Measurements from ENCODE around the gene ANAPC13. TPM values are rescaled to one million over a fixed set of nuclear protein-coding genes. Genes with fewer than 3 reads are reported as not detected.
A peak's percentile ranks its signal among the peaks of the same experiment; 100 is the strongest.

The ANAPC13 gene
- total RNA-seq, 1 donor from 2014 or later = 58.1 TPM

DNA sequence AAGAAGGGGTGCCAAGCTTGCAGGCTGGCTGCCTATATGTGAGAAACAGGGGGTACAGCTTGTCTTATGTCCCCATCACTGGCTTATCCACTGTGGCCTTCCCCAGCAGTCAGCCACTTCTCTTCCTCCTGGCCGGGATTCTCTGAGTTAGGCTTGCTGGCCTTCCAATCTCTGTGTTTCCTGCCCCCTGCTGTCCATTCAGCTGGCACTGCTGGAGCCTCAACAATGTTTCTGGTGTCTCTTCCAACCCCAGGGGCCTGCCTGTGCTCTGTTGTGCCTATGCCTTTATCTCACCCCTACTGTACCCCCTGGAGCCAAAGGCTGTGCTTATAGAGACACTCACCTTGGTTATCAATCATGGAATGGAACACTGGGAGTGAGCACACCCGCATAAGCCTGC is 36.5 kb downstream of the ANAPC13 start:
- H3K36me3 ChIP-seq = no peaks in the 10 kb centered on the region
- TF ChIP-seq CTCF (IDR thresholded peaks at IDR 0.05) = peak; percentile 41
- H3K4me1 ChIP-seq = peaks cover 24% of the 10 kb centered on the region
- no peak overlapping the region for H3K4me3 ChIP-seq
- no peak for DNase-seq
- H3K27me3 ChIP-seq = no peaks in the 10 kb centered on the region
- peak; percentile 36 for ATAC-seq
- intact Hi-C loops (cut with DNase I) = no loop called here
- no peaks in the 10 kb centered on the region for H3K9me3 ChIP-seq
- H3K27ac ChIP-seq = no peak overlapping the region

DNA sequence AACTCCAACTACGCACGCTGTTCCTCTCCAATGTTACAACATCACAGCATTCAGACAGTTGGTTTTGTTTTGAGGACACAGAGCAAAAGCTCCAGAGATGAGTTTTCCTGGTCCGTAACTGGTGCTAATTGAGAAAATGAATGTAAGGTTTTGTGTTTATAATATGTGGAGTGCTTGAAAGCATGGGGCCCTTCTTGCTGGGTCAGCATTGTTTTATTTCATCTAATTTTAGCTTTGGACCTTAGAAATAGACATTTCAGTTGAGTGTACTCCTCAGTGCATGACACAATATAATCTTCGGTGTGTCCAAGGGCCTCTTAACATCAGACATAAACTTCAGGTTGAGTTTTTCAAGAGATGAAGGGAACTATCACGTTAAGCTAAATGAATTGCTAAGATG is 37.1 kb downstream of the ANAPC13 start:
- ATAC-seq (no peak), DNase-seq (no peak)
- peaks cover 24% of the 10 kb centered on the region for H3K4me1 ChIP-seq
- H3K4me3 ChIP-seq = no peak overlapping the region
- no peaks in the 10 kb centered on the region for H3K9me3 ChIP-seq
- H3K27me3 ChIP-seq = no peaks in the 10 kb centered on the region
- H3K27ac ChIP-seq = no peak overlapping the region
- H3K36me3 ChIP-seq = no peaks in the 10 kb centered on the region
- TF ChIP-seq CTCF (IDR thresholded peaks at IDR 0.05) = no peak
- intact Hi-C loops (cut with DNase I) = no loop called here

GRCh38 chr3:134447351-134447750 is 38.4 kb downstream of the ANAPC13 start:
- Histone ChIP-seq H3K9me3 (no peaks in the 10 kb centered on the region), H3K27me3 (no peaks in the 10 kb centered on the region), H3K4me3 (no peak overlapping the region), H3K27ac (no peak overlapping the region), H3K4me1 (peaks cover 24% of the 10 kb centered on the region), H3K36me3 (no peaks in the 10 kb centered on the region)
- no peak for ATAC-seq
- DNase-seq = no peak
- intact Hi-C loops (cut with DNase I) = no loop called here
- no peak for TF ChIP-seq CTCF (IDR thresholded peaks at IDR 0.05)

DNA sequence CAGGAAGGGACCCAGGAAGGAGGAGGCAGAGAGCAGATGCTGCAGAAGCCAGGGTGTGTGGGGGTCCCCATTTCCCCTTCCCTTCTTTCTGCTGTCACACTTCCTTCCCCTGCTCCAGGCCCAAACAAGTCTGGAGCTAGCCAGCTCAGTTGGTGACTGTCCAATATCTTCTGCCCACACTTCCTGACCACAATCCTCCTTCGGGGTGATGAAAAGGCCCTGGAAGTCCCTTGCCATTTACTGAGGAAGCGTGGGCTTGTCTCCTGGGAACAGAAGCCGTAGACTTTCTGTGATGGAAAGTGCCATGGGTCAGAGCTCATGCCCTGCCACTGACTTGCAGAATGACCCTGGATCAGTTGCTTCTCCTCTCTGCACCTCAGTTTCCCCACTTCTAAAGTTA is 39.0 kb downstream of the ANAPC13 start:
- TF ChIP-seq CTCF (IDR thresholded peaks at IDR 0.05) = no peak
- intact Hi-C loops (cut with DNase I) = no loop called here
- H3K9me3 ChIP-seq = no peaks in the 10 kb centered on the region
- H3K27ac ChIP-seq = no peak overlapping the region
- no peaks in the 10 kb centered on the region for H3K27me3 ChIP-seq
- no peaks in the 10 kb centered on the region for H3K36me3 ChIP-seq
- no peak overlapping the region for H3K4me3 ChIP-seq
- DNase-seq (no peak), ATAC-seq (peak; percentile 64)
- H3K4me1 ChIP-seq = peaks cover 24% of the 10 kb centered on the region

- peak; percentile 49 for ATAC-seq
- H3K4me1 ChIP-seq = peaks cover 24% of the 10 kb centered on the region
- H3K4me3 ChIP-seq = no peak overlapping the region
- H3K36me3 ChIP-seq = no peaks in the 10 kb centered on the region
- TF ChIP-seq CTCF (IDR thresholded peaks at IDR 0.05) = no peak
- H3K27ac ChIP-seq = peak overlapping the region; percentile 42
- H3K27me3 ChIP-seq = no peaks in the 10 kb centered on the region
- DNase-seq = no peak
- intact Hi-C loops (cut with DNase I) = no loop called here
- no peaks in the 10 kb centered on the region for H3K9me3 ChIP-seq
These were observed 40.1 kb downstream of the ANAPC13 start for GRCh38 chr3:134445636-134446035.

DNA sequence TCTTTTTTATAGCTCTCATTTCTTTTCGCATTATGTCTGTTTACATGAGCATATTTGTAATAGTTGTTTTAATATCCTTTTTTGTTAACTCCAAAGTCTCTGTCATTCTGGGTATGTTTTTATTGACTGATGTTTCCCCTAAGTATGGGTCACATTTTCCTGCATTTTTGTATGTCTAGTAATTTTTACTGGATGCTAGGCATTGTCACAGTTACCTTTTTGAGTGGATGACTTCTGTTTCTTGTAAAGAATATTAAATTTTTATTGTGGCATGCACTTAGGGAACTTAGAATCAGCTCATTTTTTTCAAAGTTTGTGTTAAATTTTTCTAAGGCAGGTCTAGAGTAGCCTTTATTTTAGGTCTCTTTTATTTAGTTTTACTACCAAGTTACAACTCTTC is 40.7 kb downstream of the ANAPC13 start:
- no peak overlapping the region for H3K27ac ChIP-seq
- ATAC-seq (no peak), DNase-seq (no peak)
- H3K27me3 ChIP-seq = no peaks in the 10 kb centered on the region
- peaks cover 24% of the 10 kb centered on the region for H3K4me1 ChIP-seq
- H3K4me3 ChIP-seq = no peak overlapping the region
- intact Hi-C loops (cut with DNase I) = no loop called here
- H3K36me3 ChIP-seq = no peaks in the 10 kb centered on the region
- no peaks in the 10 kb centered on the region for H3K9me3 ChIP-seq
- no peak for TF ChIP-seq CTCF (IDR thresholded peaks at IDR 0.05)

Measured in upper lobe of right lung (tissue), 1 donor.